Measurements from ENCODE around the gene PLCL2. TPM values are rescaled to one million over a fixed set of nuclear protein-coding genes. Genes with fewer than 3 reads are reported as not detected.
A peak's percentile ranks its signal among the peaks of the same experiment; 100 is the strongest.

PLCL2 gene
- total and polyA plus RNA-seq, 11 donors = 10.4 to 80.9 (median 53.0) TPM

DNA sequence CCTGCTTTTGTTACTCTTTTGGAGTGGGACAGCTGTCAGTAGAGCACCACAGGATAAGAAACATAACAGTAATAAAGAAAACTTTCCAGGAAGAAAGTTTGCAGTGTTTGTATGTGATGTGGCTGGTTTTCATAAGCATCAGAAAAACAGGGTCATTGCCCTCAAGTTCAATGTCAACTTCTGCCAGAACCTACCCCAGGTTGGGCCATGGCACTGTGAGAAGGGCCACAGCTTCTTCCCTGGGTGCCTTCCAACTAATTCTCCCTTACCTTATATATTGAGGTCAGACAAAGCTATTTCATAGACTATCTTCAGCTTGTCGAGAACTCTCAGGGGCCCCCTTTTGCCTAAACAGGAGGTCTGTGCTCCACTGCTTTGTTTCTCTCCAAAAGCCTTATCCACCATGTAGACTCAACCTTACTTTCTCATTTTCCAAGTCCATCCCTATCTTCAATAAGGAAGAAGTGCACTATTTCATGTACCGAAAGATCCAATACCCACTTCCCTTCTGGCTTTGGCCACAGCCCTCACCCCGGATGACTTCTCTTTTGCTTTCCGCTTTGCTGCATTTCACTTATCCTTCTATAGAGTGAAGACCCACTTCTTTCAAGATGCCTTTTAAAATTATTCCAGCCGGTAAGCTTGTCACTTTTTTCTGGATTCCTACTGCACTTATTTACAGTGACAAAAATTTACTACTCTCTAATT, 38.2 kb upstream of the PLCL2 start:
- H3K9me3 ChIP-seq = no peaks in the 10 kb centered on the region
- DNase-seq = no peak
- no peaks in the 10 kb centered on the region for H3K36me3 ChIP-seq
- ATAC-seq = peak in 1 of 4 donors; percentile 43
- H3K27me3 ChIP-seq = no peaks in the 10 kb centered on the region
- TF ChIP-seq, protein P1, sequence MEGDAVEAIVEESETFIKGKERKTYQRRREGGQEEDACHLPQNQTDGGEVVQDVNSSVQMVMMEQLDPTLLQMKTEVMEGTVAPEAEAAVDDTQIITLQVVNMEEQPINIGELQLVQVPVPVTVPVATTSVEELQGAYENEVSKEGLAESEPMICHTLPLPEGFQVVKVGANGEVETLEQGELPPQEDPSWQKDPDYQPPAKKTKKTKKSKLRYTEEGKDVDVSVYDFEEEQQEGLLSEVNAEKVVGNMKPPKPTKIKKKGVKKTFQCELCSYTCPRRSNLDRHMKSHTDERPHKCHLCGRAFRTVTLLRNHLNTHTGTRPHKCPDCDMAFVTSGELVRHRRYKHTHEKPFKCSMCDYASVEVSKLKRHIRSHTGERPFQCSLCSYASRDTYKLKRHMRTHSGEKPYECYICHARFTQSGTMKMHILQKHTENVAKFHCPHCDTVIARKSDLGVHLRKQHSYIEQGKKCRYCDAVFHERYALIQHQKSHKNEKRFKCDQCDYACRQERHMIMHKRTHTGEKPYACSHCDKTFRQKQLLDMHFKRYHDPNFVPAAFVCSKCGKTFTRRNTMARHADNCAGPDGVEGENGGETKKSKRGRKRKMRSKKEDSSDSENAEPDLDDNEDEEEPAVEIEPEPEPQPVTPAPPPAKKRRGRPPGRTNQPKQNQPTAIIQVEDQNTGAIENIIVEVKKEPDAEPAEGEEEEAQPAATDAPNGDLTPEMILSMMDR (IDR thresholded peaks at IDR 0.05) = no peak
- no peak for TF ChIP-seq POLR2A (IDR thresholded peaks at IDR 0.05)
- no peak overlapping the region for H3K4me3 ChIP-seq
- peaks cover 0 to 80% (median 8%) of the 10 kb centered on the region in 12 donors for H3K4me1 ChIP-seq
- WGBS, 4 donors = 90 to 95% (median 93%) methylated on average over 5 of the region's 5 CpGs
- intact Hi-C loops (cut with DNase I) = no loop called here
- H3K27ac ChIP-seq = peak overlapping the region in 1 of 12 donors; percentile 0

DNA sequence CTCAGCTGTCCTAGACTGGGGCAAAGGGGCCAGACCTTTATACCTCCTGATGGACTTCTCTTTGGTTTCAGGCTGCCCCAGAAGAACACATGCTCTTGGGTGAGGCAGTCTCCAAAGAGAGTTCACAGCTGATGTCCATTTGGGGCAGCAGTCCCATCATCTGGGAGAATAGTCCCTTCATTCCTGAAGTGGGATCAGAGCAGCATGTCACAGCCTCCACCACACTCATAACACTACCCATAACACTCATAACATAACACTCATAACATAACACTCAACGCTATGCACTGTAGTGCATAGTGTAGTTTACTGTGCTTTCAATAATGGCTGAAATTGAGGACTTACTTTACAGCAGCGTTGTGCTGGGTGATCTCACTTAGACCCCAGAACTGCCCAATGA, 36.7 kb upstream of the PLCL2 start:
- DNase-seq (no peak), ATAC-seq (no peak)
- H3K27me3 ChIP-seq = no peaks in the 10 kb centered on the region
- intact Hi-C loops (cut with DNase I) = no loop called here
- TF ChIP-seq, protein P1 (IDR thresholded peaks at IDR 0.05) = no peak
- peaks cover 0 to 65% (median 6%) of the 10 kb centered on the region in 12 donors for H3K4me1 ChIP-seq
- H3K27ac ChIP-seq = no peak overlapping the region
- no peaks in the 10 kb centered on the region for H3K36me3 ChIP-seq
- H3K9me3 ChIP-seq = no peaks in the 10 kb centered on the region
- H3K4me3 ChIP-seq = no peak overlapping the region
- 85 to 97% (median 90%) methylated on average over 2 of the region's 2 CpGs for WGBS, 4 donors

DNA sequence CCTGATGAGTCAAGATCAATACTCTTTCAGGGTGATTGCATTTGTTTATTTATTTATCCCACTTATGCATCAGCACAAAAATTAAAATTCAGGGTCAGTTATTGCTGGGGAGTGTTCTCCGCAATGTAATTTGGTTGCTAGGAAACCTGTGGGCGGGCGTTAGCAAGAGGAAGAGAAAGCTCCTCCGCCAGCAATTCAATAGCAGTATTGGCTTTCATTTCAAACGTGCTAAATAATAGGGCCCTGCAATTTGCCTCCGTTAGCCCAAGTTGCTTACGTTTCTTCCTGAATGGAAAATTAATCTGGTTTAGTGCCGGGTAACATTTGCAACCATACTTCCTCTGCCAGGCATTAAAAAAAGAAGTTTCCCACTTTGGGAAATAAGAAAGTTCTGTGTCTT, 35.5 kb upstream of the PLCL2 start:
- TF ChIP-seq, protein P1 (IDR thresholded peaks at IDR 0.05) = no peak
- no peak for TF ChIP-seq POLR2A (IDR thresholded peaks at IDR 0.05)
- WGBS, 4 donors = 38 to 58% (median 47%) methylated on average over 8 of the region's 8 CpGs
- intact Hi-C loops (cut with DNase I) = no loop called here
- peak in 4 of 5 donors; percentile 60 to 76 (median 74) for DNase-seq
- Histone ChIP-seq H3K27me3 (no peaks in the 10 kb centered on the region), H3K9me3 (no peaks in the 10 kb centered on the region), H3K4me3 (peak overlapping the region in 5 of 12 donors; percentile 9 to 35 (median 12)), H3K4me1 (peaks cover 0 to 53% (median 6%) of the 10 kb centered on the region in 12 donors), H3K36me3 (no peaks in the 10 kb centered on the region), H3K27ac (peak overlapping the region in 7 of 12 donors; percentile 22 to 87 (median 57))
- peak; percentile 42 to 84 (median 74) for ATAC-seq

DNA sequence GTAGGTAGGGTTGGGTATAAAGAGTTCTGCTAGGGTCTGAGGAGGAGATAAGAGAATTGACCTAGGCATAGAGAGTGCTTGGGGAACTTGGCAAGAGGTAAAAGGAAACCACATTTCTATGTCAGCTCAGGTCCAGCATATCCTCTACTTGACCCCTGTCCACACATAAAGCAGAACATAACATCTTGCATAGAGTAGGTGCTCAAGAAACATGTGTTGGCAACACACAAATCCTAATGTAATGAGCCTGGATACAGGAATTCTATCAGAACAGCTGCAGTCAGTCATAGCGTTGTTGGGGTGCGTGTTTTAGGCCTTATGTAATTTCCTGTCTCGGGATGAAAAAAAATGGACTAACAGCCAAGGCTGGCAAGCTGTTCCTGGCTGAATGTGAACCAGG, 35.0 kb upstream of the PLCL2 start:
- Histone ChIP-seq H3K4me3 (peak overlapping the region in 3 of 12 donors; percentile 10 to 35 (median 24)), H3K4me1 (peaks cover 0 to 47% (median 6%) of the 10 kb centered on the region in 12 donors), H3K36me3 (no peaks in the 10 kb centered on the region), H3K9me3 (no peaks in the 10 kb centered on the region), H3K27ac (peak overlapping the region in 7 of 12 donors; percentile 22 to 87 (median 57)), H3K27me3 (no peaks in the 10 kb centered on the region)
- no peak for TF ChIP-seq POLR2A (IDR thresholded peaks at IDR 0.05)
- TF ChIP-seq, protein P1 (IDR thresholded peaks at IDR 0.05) = no peak
- ATAC-seq (peak in 3 of 4 donors; percentile 67 to 87 (median 75)), DNase-seq (no peak)
- WGBS, 4 donors = 13 to 37% (median 23%) methylated on average over 3 of the region's 3 CpGs
- intact Hi-C loops (cut with DNase I) = no loop called here
